Lung (tissue), 12 donors: Measurements from ENCODE around the gene CYP2C8. TPM values are rescaled to one million over a fixed set of nuclear protein-coding genes. Genes with fewer than 3 reads are reported as not detected.
A peak's percentile ranks its signal among the peaks of the same experiment; 100 is the strongest.

Source experiments
- ATAC-seq: fragments of 200-7000 bp; cut with Tn5 transposase; one replicate; pipeline ENCODE4 v1.9.1; 2020; ENCODE audit warnings: moderate number of reproducible peaks; ENCODE audit not compliant: insufficient read depth, low FRiP score
- DNase-seq, 3 donors: peaks; one replicate each; pipeline ENCODE4 v3.0.0-alpha.2; 2013 to 2017
- H3K27ac ChIP-seq, 2 donors: one replicate each; pipeline ENCODE4 v1.5.1; 2013; ENCODE audit warnings: mild to moderate bottlenecking in 2 of 2, moderate library complexity in 2 of 2, control low read depth in 1 of 2, inconsistent platforms in 1 of 2, low read depth in 1 of 2, low read length in 1 of 2
- H3K27me3 ChIP-seq, 3 donors: one replicate each; pipeline ENCODE4 v1.5.1; 2013; ENCODE audit warnings: low read length in 2 of 3; ENCODE audit not compliant: control insufficient read depth in 3 of 3, insufficient read depth in 3 of 3
- H3K36me3 ChIP-seq, 4 donors: one replicate each; pipeline ENCODE4 v1.5.1; 2013; ENCODE audit warnings: low read length in 4 of 4, mild to moderate bottlenecking in 1 of 4, moderate library complexity in 1 of 4; ENCODE audit not compliant: control insufficient read depth in 4 of 4, insufficient read depth in 4 of 4
- H3K4me1 ChIP-seq, 5 donors: one replicate each; pipeline ENCODE4 v1.5.1; 2013; ENCODE audit warnings: low read length in 5 of 5, mild to moderate bottlenecking in 2 of 5, moderate library complexity in 1 of 5; ENCODE audit not compliant: control insufficient read depth in 5 of 5, insufficient read depth in 5 of 5
- H3K4me3 ChIP-seq: one replicate; pipeline ENCODE4 v1.5.1; 2013; ENCODE audit warnings: mild to moderate bottlenecking, control low read depth, moderate library complexity
- H3K9ac ChIP-seq, 2 donors: one replicate each; pipeline ENCODE4 v1.5.1; 2013; ENCODE audit warnings: low read length in 2 of 2, control low read depth in 1 of 2; ENCODE audit not compliant: insufficient read depth in 1 of 2
- H3K9me3 ChIP-seq, 4 donors: one replicate each; pipeline ENCODE4 v1.5.1; 2013; ENCODE audit warnings: low read length in 3 of 4, mild to moderate bottlenecking in 1 of 4, moderate library complexity in 1 of 4; ENCODE audit not compliant: control insufficient read depth in 4 of 4, insufficient read depth in 3 of 4
- WGBS, 2 donors: extraction: QIAGEN DNeasy Blood & Tissue Kit; methylation state at CpG; one replicate each; pipeline ENCODE4 v1.1.7; 2013; 5-methylcytosine and 5-hydroxymethylcytosine counted together
- polyA plus RNA-seq, 2 donors: library from polyadenylated mRNA; stranded (reverse); fragments of 200-250 nt; gene quantifications; one replicate each; pipeline ENCODE4 v1.2.1, GENCODE V29; 2013
- total RNA-seq, 2 donors: library from RNA; depleted of rRNA in 1 of 2; stranded (reverse); fragments of >200 nt in 1 of 2; gene quantifications; one replicate each; pipeline ENCODE4 v1.2.1, GENCODE V29; 2014 to 2021
- TF ChIP-seq, protein P1 (sequence below): IDR thresholded peaks from 2 replicates; pipeline ENCODE4 v1.5.1; 2012; ENCODE audit warnings: mild to moderate bottlenecking; ENCODE audit errors: control extremely low read depth, extremely low read depth
- donor health status: control.
- donor health status: control.
- donor health status: Bipolar disorder and iron deficiency.
- donor health status: healthy.
- donor health status: DM: yes; HTN: yes; CAD: no.

The CYP2C8 gene
- total and polyA plus RNA-seq, 4 donors = 0.25 to 1.5 (median 0.77) TPM

DNA sequence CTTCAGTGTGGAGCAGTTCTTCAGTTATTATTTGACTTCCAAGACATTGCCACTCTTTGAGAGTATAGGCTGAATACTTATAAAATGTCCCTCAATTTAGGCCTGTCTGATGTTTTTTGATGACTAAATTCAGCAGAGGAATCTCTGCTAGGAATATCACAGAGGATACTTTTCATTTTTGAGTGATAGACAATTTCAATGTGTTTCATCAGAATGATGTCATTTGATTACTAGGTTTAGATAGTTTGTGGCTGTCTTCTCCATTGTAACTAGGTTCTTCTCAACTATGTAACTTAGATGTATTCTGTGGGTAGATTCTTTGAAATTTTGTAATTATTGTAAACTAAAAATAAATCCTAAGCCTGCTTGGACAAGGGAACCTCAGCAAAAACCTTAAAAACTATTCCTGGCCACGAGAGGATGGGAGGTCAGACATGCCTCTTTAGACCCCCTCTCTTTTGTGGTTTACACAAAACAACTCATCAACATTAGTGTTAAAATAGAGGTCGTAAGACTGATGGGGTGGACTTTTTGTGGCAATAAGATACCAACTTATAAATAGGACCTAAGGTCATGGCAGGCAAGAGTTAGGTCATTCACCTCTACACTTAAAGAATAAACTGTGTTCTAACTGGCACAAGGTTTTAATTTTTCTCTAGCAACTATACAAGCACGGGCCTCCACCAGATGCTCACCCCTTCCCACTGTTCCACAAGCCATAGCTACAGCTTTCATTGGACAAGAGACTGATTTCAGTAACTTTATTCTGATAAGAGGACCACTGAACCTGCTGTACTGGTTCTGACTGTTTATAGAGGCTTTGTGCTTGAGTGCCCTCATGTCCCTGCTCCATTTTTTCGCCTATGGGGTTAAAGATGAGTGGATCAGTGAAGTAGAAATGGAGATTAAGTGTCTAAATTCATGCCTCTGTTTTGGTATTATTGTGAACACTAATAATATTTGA lies 33.7 kb downstream of the CYP2C8 start:
- TF ChIP-seq, protein P1, sequence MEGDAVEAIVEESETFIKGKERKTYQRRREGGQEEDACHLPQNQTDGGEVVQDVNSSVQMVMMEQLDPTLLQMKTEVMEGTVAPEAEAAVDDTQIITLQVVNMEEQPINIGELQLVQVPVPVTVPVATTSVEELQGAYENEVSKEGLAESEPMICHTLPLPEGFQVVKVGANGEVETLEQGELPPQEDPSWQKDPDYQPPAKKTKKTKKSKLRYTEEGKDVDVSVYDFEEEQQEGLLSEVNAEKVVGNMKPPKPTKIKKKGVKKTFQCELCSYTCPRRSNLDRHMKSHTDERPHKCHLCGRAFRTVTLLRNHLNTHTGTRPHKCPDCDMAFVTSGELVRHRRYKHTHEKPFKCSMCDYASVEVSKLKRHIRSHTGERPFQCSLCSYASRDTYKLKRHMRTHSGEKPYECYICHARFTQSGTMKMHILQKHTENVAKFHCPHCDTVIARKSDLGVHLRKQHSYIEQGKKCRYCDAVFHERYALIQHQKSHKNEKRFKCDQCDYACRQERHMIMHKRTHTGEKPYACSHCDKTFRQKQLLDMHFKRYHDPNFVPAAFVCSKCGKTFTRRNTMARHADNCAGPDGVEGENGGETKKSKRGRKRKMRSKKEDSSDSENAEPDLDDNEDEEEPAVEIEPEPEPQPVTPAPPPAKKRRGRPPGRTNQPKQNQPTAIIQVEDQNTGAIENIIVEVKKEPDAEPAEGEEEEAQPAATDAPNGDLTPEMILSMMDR = no peak
- no peak overlapping the region for H3K27ac ChIP-seq
- 45 to 65% methylated on average over 4 of the region's 4 CpGs for whole genome bisulfite sequencing, 2 donors
- no peak for ATAC-seq
- no peaks in the 10 kb centered on the region for H3K36me3 ChIP-seq
- no peaks in the 10 kb centered on the region for H3K4me1 ChIP-seq
- peak; percentile 50 to 83 (median 63) for DNase-seq
- H3K27me3 ChIP-seq = no peaks in the 10 kb centered on the region
- H3K9ac ChIP-seq = no peak overlapping the region
- peaks cover 0 to 3% (median 0%) of the 10 kb centered on the region in 4 donors for H3K9me3 ChIP-seq
- no peak overlapping the region for H3K4me3 ChIP-seq

DNA sequence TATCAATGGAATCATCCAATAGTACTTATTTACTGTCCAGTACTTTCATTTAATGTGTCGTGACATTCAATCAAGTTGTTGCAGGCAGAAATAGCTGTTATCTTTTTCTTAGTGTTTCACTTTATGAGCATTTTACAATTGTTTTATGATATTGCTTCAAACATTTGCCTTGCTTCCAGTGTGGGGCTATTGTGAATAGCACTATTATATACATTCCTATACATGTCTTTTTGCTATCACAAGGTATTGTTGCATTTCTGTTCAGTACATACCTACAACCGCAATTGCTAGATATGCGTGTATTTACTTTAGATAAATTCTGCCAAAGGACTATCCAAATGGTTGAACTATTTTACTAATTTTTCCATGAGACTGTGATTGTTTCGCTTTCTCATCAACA lies 34.9 kb downstream of the CYP2C8 start:
- Histone ChIP-seq H3K27ac (no peak overlapping the region), H3K4me1 (no peaks in the 10 kb centered on the region), H3K9me3 (peaks cover 0 to 3% (median 0%) of the 10 kb centered on the region in 4 donors), H3K27me3 (no peaks in the 10 kb centered on the region), H3K36me3 (no peaks in the 10 kb centered on the region), H3K4me3 (no peak overlapping the region), H3K9ac (no peak overlapping the region)
- 89 to 92% methylated on average over 4 of the region's 4 CpGs for WGBS, 2 donors
- TF ChIP-seq, protein P1 = no peak
- no peak for DNase-seq
- no peak for ATAC-seq

DNA sequence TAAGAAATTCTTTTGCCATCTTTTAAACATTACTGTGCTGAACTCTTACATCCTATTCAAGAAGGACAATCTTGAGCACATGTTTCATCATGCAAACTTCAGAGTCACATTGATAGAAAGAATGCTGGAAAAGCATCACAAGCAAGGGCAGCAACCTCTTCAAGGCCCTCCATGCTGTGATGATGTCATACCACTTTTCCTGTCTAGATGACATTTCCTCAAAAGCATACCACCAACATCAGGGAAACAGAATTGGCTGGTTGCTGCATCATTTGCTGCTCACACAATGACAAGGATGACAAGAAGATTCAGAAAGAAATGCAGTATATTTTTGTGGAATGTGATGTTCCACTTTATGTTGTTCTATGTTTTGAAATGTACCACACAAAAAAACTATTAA lies 37.6 kb downstream of the CYP2C8 start:
- Histone ChIP-seq H3K9ac (no peak overlapping the region), H3K27ac (no peak overlapping the region)
- ATAC-seq = no peak

More for the DNA sequence above, 37.6 kb downstream of the CYP2C8 start:
- Histone ChIP-seq H3K36me3 (no peaks in the 10 kb centered on the region), H3K4me1 (no peaks in the 10 kb centered on the region), H3K4me3 (no peak overlapping the region), H3K27me3 (no peaks in the 10 kb centered on the region), H3K9me3 (peaks cover 0 to 3% (median 0%) of the 10 kb centered on the region in 4 donors)
- TF ChIP-seq, protein P1 = no peak
- no peak for DNase-seq
